SU-DHL-6 (cell line): ENCODE data around the gene LRIT3.

Experiments used
- H2AFZ ChIP-seq: fragments of 200-600 bp; sonication (generic); 2 replicates; pipeline ENCODE4 v1.6.1; 2014; ENCODE audit warnings: low read depth, mild to moderate bottlenecking, moderate library complexity, mixed read lengths, antibody characterized with exemption, low read length; ENCODE audit not compliant: severe bottlenecking
- H3F3A ChIP-seq: fragments of 200-600 bp; shearing (Covaris generic); 2 replicates; pipeline ENCODE4 v1.6.0; 2016; ENCODE audit warnings: antibody characterized with exemption, mild to moderate bottlenecking; ENCODE audit not compliant: insufficient read depth
- H3K27ac ChIP-seq: fragments of 200-600 bp; sonication (generic); 2 replicates; pipeline ENCODE4 v1.5.1; 2016; ENCODE audit warnings: low read depth, mild to moderate bottlenecking, low read length, moderate library complexity, mixed read lengths
- H3K27me3 ChIP-seq: fragments of 200-600 bp; sonication (generic), shearing (Covaris generic); 2 replicates; pipeline ENCODE4 v1.6.0; 2014; ENCODE audit warnings: mild to moderate bottlenecking, low read length
- H3K36me3 ChIP-seq: fragments of 200-600 bp; sonication (generic); 2 replicates; pipeline ENCODE4 v1.6.1; 2014; ENCODE audit warnings: mild to moderate bottlenecking, low read length, mixed read lengths
- H3K4me2 ChIP-seq: fragments of 300-600, 200-600 bp; shearing (Covaris generic), sonication (generic); 2 replicates; pipeline ENCODE4 v1.6.0; 2014; ENCODE audit warnings: low read length, low read depth, mild to moderate bottlenecking; ENCODE audit not compliant: poor library complexity, severe bottlenecking
- H3K4me3 ChIP-seq: fragments of 200-600 bp; sonication (generic); 2 replicates; pipeline ENCODE4 v1.5.1; 2014; ENCODE audit warnings: antibody characterized with exemption, low read length, mild to moderate bottlenecking, mixed read lengths; ENCODE audit not compliant: insufficient read depth, poor library complexity, severe bottlenecking
- H3K79me2 ChIP-seq: fragments of 200-600 bp; sonication (generic); 2 replicates; pipeline ENCODE4 v1.6.1; 2014; ENCODE audit warnings: mild to moderate bottlenecking, low read length, moderate library complexity; ENCODE audit not compliant: insufficient read depth
- H3K9ac ChIP-seq: fragments of 200-600 bp; sonication (generic); 2 replicates; pipeline ENCODE4 v1.7.0; 2014; ENCODE audit warnings: mild to moderate bottlenecking, low read length
- H3K9me2 ChIP-seq: fragments of 200-600 bp; sonication (generic); replicated peaks from 2 replicates; pipeline ENCODE4 v1.6.1; 2014; ENCODE audit warnings: low read length; ENCODE audit not compliant: insufficient read depth
- H3K9me3 ChIP-seq: fragments of 200-600 bp; sonication (generic); 2 replicates; pipeline ENCODE4 v1.6.1; 2014; ENCODE audit warnings: low read length, mixed read lengths; ENCODE audit not compliant: insufficient read depth
- H4K20me1 ChIP-seq: fragments of 200-600 bp; sonication (generic); 2 replicates; pipeline ENCODE4 v1.6.1; 2014; ENCODE audit warnings: low read depth, mild to moderate bottlenecking, antibody characterized with exemption, low read length, moderate library complexity, mixed read lengths
- CTCF ChIP-seq: fragments of 200-600 bp; sonication (generic); IDR thresholded peaks from one replicate; pipeline ENCODE4 v1.5.1; 2017; ENCODE audit warnings: antibody characterized with exemption, mild to moderate bottlenecking, low read length, moderate library complexity; ENCODE audit not compliant: insufficient read depth, poor library complexity, severe bottlenecking
- EZH2phosphoT487 ChIP-seq: fragments of 200-600 bp; sonication (generic), shearing (Covaris generic); conservative IDR thresholded peaks from 2 replicates; pipeline ENCODE4 v1.6.1; 2018; ENCODE audit warnings: mild to moderate bottlenecking, antibody characterized with exemption, low read length, moderate library complexity, mixed read lengths

Gene LRIT3

GRCh38 chr4:109810552-109811387 lies 37.1 kb upstream of the LRIT3 start:
- Histone ChIP-seq H3K4me2 (no peak overlapping the region), H3F3A (no peaks in the 10 kb centered on the region; the same call in 1 of the 2 replicates), H3K27me3 (no peaks in the 10 kb centered on the region), H4K20me1 (no peaks in the 10 kb centered on the region), H2AFZ (no peak overlapping the region), H3K9me2 (no peaks in the 10 kb centered on the region), H3K27ac (no peak overlapping the region), H3K9ac (no peak overlapping the region), H3K79me2 (peaks cover 3% of the 10 kb centered on the region), H3K9me3 (no peaks in the 10 kb centered on the region), H3K4me3 (no peak overlapping the region), H3K36me3 (no peaks in the 10 kb centered on the region)
- TF ChIP-seq CTCF (no peak), EZH2phosphoT487 (no peak)

- H3K9me3 ChIP-seq = no peaks in the 10 kb centered on the region
- no peaks in the 10 kb centered on the region for H4K20me1 ChIP-seq
- H3F3A ChIP-seq = no peaks in the 10 kb centered on the region; the same call in 1 of the 2 replicates
- H3K27me3 ChIP-seq = no peaks in the 10 kb centered on the region
- no peaks in the 10 kb centered on the region for H3K36me3 ChIP-seq
- no peak overlapping the region for H3K27ac ChIP-seq
- H3K4me3 ChIP-seq = no peak overlapping the region
- no peak for TF ChIP-seq CTCF
- TF ChIP-seq EZH2phosphoT487 = no peak
- H3K79me2 ChIP-seq = peaks cover 13% of the 10 kb centered on the region
- H2AFZ ChIP-seq = no peak overlapping the region
- H3K4me2 ChIP-seq = no peak overlapping the region
- H3K9ac ChIP-seq = no peak overlapping the region
- no peaks in the 10 kb centered on the region for H3K9me2 ChIP-seq
These were observed 36.2 kb upstream of the LRIT3 start for GRCh38 chr4:109811707-109812106.

- Histone ChIP-seq H2AFZ (peak within 1 kb of the TSS; percentile 96), H3K79me2 (peaks cover 31% of the 10 kb centered on the region), H3K4me2 (peak within 1 kb of the TSS; percentile 59), H3K9ac (peak within 1 kb of the TSS; percentile 89), H3K9me2 (no peaks in the 10 kb centered on the region), H4K20me1 (no peaks in the 10 kb centered on the region), H3K27me3 (no peaks in the 10 kb centered on the region), H3F3A (no peaks in the 10 kb centered on the region; the same call in 1 of the 2 replicates), H3K9me3 (no peaks in the 10 kb centered on the region), H3K27ac (peak within 1 kb of the TSS; percentile 48; the same call in 1 of the 2 replicates), H3K36me3 (no peaks in the 10 kb centered on the region), H3K4me3 (peak within 1 kb of the TSS; percentile 82)
- TF ChIP-seq EZH2phosphoT487 = no peak
- no peak for TF ChIP-seq CTCF
These were observed 32.5 kb upstream of the LRIT3 start, which contains the start of gene GAR1 for GRCh38 chr4:109815151-109816081. Gene GAR1, plus strand, starts transcription at chr4:109815762. Its CDS starts 403 bp downstream, at chr4:109816165.
